GM23338 (cell line): ENCODE results near the gene PRUNE2. TPM values are rescaled to one million over a fixed set of nuclear protein-coding genes. Genes with fewer than 3 reads are reported as not detected.
A peak's percentile ranks its signal among the peaks of the same experiment; 100 is the strongest.

Source experiments
- ATAC-seq: fragments of 200-7000 bp; cut with Tn5 transposase; 3 replicates; pipeline ENCODE4 v1.9.1; 2020
- DNase-seq: peaks from one replicate; pipeline ENCODE4 v3.0.0-alpha.2; 2015; ENCODE audit warnings: low spot score
- H2AFZ ChIP-seq: fragments of 200-600 bp; sonication (generic); 2 replicates; pipeline ENCODE4 v1.8.0; 2016; ENCODE audit warnings: antibody characterized with exemption, mild to moderate bottlenecking, moderate library complexity
- H3F3A ChIP-seq: fragments of 200-600 bp; sonication (generic); replicated peaks from 2 replicates; pipeline ENCODE4 v1.8.0; 2017; ENCODE audit warnings: antibody characterized with exemption, mixed run types, low read depth
- H3K27ac ChIP-seq: fragments of 200-600 bp; sonication (generic); 2 replicates; pipeline ENCODE4 v1.6.1; 2016; ENCODE audit warnings: low read depth
- H3K27me3 ChIP-seq: fragments of 200-600 bp; sonication (generic); 2 replicates; pipeline ENCODE4 v1.8.0; 2016; ENCODE audit warnings: mild to moderate bottlenecking, mixed run types, moderate library complexity; ENCODE audit not compliant: insufficient read depth
- H3K36me3 ChIP-seq: fragments of 200-600 bp; sonication (generic); 2 replicates; pipeline ENCODE4 v1.8.0; 2016; ENCODE audit warnings: mild to moderate bottlenecking; ENCODE audit not compliant: insufficient read depth
- H3K4me1 ChIP-seq: fragments of 200-600 bp; sonication (generic); 2 replicates; pipeline ENCODE4 v1.8.0; 2016; ENCODE audit warnings: mild to moderate bottlenecking, moderate library complexity; ENCODE audit not compliant: insufficient read depth
- H3K4me2 ChIP-seq: fragments of 200-600 bp; sonication (generic); 2 replicates; pipeline ENCODE4 v1.7.1; 2017; ENCODE audit warnings: mixed run types
- H3K4me3 ChIP-seq: fragments of 200-600 bp; sonication (generic); 2 replicates; pipeline ENCODE4 v1.6.1; 2016; ENCODE audit warnings: mixed run types
- H3K79me2 ChIP-seq: fragments of 200-600 bp; sonication (generic); replicated peaks from 2 replicates; pipeline ENCODE4 v1.8.0; 2017; ENCODE audit warnings: mild to moderate bottlenecking; ENCODE audit not compliant: insufficient read depth
- H3K9me2 ChIP-seq: fragments of 200-600 bp; sonication (generic); 2 replicates; pipeline ENCODE4 v1.8.0; 2017; ENCODE audit not compliant: insufficient read depth
- H4K20me1 ChIP-seq: fragments of 200-600 bp; sonication (generic); replicated peaks from 2 replicates; pipeline ENCODE4 v1.8.0; 2017; ENCODE audit warnings: mild to moderate bottlenecking; ENCODE audit not compliant: insufficient read depth
- H3K27ac Mint-ChIP-seq: 2 replicates; pipeline ENCODE4 v1.8.0; 2020; ENCODE audit warnings: inconsistent platforms, mild to moderate bottlenecking, moderate library complexity, mixed read lengths
- H3K27me3 Mint-ChIP-seq: 3 replicates; pipeline ENCODE4 v1.8.0; 2022; ENCODE audit warnings: low read depth, mild to moderate bottlenecking, moderate library complexity, mixed read lengths, inconsistent platforms; ENCODE audit not compliant: insufficient read depth, poor library complexity
- H3K36me3 Mint-ChIP-seq: 3 replicates; pipeline ENCODE4 v1.8.0; 2021; ENCODE audit warnings: low read depth, mild to moderate bottlenecking, inconsistent platforms, moderate library complexity, mixed read lengths
- H3K4me1 Mint-ChIP-seq: 3 replicates; pipeline ENCODE4 v1.8.0; 2020; ENCODE audit warnings: mild to moderate bottlenecking, inconsistent platforms, mixed read lengths
- H3K4me3 Mint-ChIP-seq: 3 replicates; pipeline ENCODE4 v1.8.0; 2021; ENCODE audit warnings: moderate library complexity, mild to moderate bottlenecking, inconsistent platforms, mixed read lengths
- H3K9me3 Mint-ChIP-seq: 3 replicates; pipeline ENCODE4 v1.8.0; 2020; ENCODE audit warnings: moderate library complexity, mild to moderate bottlenecking, inconsistent platforms, mixed read lengths
- CREB1 ChIP-seq: fragments of 250-450 bp; sonication (Bioruptor Pico); IDR thresholded peaks from 2 replicates; pipeline ENCODE4 v1.5.0; 2020; ENCODE audit warnings: low read depth, mild to moderate bottlenecking, moderate library complexity
- EZH2 ChIP-seq: fragments of 200-600 bp; sonication (generic); IDR thresholded peaks from one replicate; pipeline ENCODE4 v1.8.0; 2017; ENCODE audit warnings: antibody characterized with exemption, mild to moderate bottlenecking, low read depth; ENCODE audit not compliant: unreplicated experiment
- EZH2phosphoT487 ChIP-seq: fragments of 200-600 bp; sonication (generic); IDR thresholded peaks from one replicate; pipeline ENCODE4 v1.8.1; 2018; ENCODE audit warnings: antibody characterized with exemption; ENCODE audit not compliant: unreplicated experiment
- JUNB ChIP-seq: IDR thresholded peaks from one replicate; pipeline ENCODE4 v1.6.1; 2016; ENCODE audit warnings: antibody characterized with exemption; ENCODE audit not compliant: unreplicated experiment
- NANOG ChIP-seq: IDR thresholded peaks from 2 replicates; pipeline ENCODE4 v1.6.1; 2016; ENCODE audit warnings: antibody characterized with exemption, borderline replicate concordance
- POLR2AphosphoS5 ChIP-seq: IDR thresholded peaks from 2 replicates; pipeline ENCODE4 v1.6.1; 2016; ENCODE audit warnings: antibody characterized with exemption, low read depth
- REST ChIP-seq: IDR thresholded peaks from one replicate; pipeline ENCODE4 v1.6.1; 2018; ENCODE audit warnings: antibody characterized with exemption; ENCODE audit not compliant: unreplicated experiment
- STAT1 ChIP-seq: IDR thresholded peaks from one replicate; pipeline ENCODE4 v1.6.1; 2016; ENCODE audit warnings: antibody characterized with exemption; ENCODE audit not compliant: unreplicated experiment
- ZNF114 ChIP-seq: fragments of 250-450 bp; sonication (Bioruptor Pico); IDR thresholded peaks from 2 replicates; pipeline ENCODE4 v1.5.0; 2020; ENCODE audit warnings: mild to moderate bottlenecking, moderate library complexity
- polyA plus RNA-seq: library from polyadenylated mRNA; unstranded; fragments of >200 nt; fragmentation: Nextera tagmentation; extraction: Ambion mirVana; gene quantifications from 2 replicates; pipeline ENCODE4 v1.2.1, GENCODE V29; 2016
- total RNA-seq: library from RNA; depleted of rRNA; stranded (reverse); fragments of >200 nt; shearing (Covaris generic); gene quantifications from 2 replicates; pipeline ENCODE4 v1.2.3, GENCODE V29; 2014
- TF ChIP-seq, protein P1 (sequence below), 2 experiments: fragments of 200-600 bp in 1 of 2; sonication (generic) in 1 of 2; conservative IDR thresholded peaks; 2 replicates each; pipeline versions ENCODE4 v1.5.1 to v1.6.1; 2016 to 2017; ENCODE audit warnings: antibody characterized with exemption in 2 of 2, low read depth in 2 of 2, mild to moderate bottlenecking in 2 of 2, moderate library complexity in 1 of 2
- TF ChIP-seq, protein P2 (sequence below): fragments of 250-450 bp; sonication (Bioruptor Pico); IDR thresholded peaks from 2 replicates; pipeline ENCODE4 v1.5.0; 2020; ENCODE audit warnings: mild to moderate bottlenecking, moderate library complexity
- TF ChIP-seq, protein P3 (sequence below): IDR thresholded peaks from 2 replicates; pipeline ENCODE4 v1.6.1; 2016; ENCODE audit warnings: antibody characterized with exemption

The PRUNE2 gene
- total and polyA plus RNA-seq, 2 experiments from 2014 or later, result 10.6 to 26.5 TPM

DNA sequence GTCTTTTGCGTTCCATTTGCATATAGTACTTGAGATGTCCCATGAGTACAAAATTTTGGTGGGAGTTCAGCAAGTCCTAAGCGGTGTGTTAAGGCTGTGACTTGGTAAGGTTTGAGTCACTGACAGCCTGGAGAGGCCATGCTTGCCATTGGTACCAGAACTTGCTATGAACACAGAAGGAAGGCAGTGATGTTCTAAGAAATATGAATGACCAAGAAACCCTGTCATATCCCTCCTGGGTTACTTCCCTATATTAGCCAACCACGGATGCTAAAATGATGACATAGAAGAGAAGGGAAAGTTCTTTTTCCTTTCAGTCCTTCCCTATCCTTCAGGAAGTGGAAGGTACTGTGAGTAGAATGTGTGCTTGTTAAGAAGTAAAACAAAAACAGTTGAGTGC, 310.3 kb downstream of the PRUNE2 start:
- H3K36me3 Mint-ChIP-seq, result no peaks in the 10 kb centered on the region
- Histone ChIP-seq H4K20me1 (no peaks in the 10 kb centered on the region; the same call in 1 of the 2 replicates), H3K4me1 (peaks cover 38% of the 10 kb centered on the region), H3K27ac (no peak overlapping the region), H3K27me3 (no peaks in the 10 kb centered on the region), H3F3A (0 out of 2 replicates have a peak, but pooled peaks cover 3% of the 10 kb centered on the region), H3K4me2 (peak overlapping the region; percentile 76), H3K79me2 (no peaks in the 10 kb centered on the region), H2AFZ (no peak overlapping the region), H3K4me3 (peak overlapping the region; percentile 43), H3K9me2 (peaks cover 4% of the 10 kb centered on the region), H3K36me3 (no peaks in the 10 kb centered on the region)
- TF ChIP-seq, protein P1, sequence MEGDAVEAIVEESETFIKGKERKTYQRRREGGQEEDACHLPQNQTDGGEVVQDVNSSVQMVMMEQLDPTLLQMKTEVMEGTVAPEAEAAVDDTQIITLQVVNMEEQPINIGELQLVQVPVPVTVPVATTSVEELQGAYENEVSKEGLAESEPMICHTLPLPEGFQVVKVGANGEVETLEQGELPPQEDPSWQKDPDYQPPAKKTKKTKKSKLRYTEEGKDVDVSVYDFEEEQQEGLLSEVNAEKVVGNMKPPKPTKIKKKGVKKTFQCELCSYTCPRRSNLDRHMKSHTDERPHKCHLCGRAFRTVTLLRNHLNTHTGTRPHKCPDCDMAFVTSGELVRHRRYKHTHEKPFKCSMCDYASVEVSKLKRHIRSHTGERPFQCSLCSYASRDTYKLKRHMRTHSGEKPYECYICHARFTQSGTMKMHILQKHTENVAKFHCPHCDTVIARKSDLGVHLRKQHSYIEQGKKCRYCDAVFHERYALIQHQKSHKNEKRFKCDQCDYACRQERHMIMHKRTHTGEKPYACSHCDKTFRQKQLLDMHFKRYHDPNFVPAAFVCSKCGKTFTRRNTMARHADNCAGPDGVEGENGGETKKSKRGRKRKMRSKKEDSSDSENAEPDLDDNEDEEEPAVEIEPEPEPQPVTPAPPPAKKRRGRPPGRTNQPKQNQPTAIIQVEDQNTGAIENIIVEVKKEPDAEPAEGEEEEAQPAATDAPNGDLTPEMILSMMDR (conservative IDR thresholded peaks at IDR 0.05; ENCODE audit: low read depth in 2 of 2), result no peak
- TF ChIP-seq ZNF114 (CRISPR knock-in tag) (no peak), CREB1 (CRISPR knock-in tag) (no peak), EZH2 (no peak), NANOG (no peak), REST (no peak), EZH2phosphoT487 (no peak), JUNB (no peak), POLR2AphosphoS5 (no peak), STAT1 (no peak)
- TF ChIP-seq, protein P2, sequence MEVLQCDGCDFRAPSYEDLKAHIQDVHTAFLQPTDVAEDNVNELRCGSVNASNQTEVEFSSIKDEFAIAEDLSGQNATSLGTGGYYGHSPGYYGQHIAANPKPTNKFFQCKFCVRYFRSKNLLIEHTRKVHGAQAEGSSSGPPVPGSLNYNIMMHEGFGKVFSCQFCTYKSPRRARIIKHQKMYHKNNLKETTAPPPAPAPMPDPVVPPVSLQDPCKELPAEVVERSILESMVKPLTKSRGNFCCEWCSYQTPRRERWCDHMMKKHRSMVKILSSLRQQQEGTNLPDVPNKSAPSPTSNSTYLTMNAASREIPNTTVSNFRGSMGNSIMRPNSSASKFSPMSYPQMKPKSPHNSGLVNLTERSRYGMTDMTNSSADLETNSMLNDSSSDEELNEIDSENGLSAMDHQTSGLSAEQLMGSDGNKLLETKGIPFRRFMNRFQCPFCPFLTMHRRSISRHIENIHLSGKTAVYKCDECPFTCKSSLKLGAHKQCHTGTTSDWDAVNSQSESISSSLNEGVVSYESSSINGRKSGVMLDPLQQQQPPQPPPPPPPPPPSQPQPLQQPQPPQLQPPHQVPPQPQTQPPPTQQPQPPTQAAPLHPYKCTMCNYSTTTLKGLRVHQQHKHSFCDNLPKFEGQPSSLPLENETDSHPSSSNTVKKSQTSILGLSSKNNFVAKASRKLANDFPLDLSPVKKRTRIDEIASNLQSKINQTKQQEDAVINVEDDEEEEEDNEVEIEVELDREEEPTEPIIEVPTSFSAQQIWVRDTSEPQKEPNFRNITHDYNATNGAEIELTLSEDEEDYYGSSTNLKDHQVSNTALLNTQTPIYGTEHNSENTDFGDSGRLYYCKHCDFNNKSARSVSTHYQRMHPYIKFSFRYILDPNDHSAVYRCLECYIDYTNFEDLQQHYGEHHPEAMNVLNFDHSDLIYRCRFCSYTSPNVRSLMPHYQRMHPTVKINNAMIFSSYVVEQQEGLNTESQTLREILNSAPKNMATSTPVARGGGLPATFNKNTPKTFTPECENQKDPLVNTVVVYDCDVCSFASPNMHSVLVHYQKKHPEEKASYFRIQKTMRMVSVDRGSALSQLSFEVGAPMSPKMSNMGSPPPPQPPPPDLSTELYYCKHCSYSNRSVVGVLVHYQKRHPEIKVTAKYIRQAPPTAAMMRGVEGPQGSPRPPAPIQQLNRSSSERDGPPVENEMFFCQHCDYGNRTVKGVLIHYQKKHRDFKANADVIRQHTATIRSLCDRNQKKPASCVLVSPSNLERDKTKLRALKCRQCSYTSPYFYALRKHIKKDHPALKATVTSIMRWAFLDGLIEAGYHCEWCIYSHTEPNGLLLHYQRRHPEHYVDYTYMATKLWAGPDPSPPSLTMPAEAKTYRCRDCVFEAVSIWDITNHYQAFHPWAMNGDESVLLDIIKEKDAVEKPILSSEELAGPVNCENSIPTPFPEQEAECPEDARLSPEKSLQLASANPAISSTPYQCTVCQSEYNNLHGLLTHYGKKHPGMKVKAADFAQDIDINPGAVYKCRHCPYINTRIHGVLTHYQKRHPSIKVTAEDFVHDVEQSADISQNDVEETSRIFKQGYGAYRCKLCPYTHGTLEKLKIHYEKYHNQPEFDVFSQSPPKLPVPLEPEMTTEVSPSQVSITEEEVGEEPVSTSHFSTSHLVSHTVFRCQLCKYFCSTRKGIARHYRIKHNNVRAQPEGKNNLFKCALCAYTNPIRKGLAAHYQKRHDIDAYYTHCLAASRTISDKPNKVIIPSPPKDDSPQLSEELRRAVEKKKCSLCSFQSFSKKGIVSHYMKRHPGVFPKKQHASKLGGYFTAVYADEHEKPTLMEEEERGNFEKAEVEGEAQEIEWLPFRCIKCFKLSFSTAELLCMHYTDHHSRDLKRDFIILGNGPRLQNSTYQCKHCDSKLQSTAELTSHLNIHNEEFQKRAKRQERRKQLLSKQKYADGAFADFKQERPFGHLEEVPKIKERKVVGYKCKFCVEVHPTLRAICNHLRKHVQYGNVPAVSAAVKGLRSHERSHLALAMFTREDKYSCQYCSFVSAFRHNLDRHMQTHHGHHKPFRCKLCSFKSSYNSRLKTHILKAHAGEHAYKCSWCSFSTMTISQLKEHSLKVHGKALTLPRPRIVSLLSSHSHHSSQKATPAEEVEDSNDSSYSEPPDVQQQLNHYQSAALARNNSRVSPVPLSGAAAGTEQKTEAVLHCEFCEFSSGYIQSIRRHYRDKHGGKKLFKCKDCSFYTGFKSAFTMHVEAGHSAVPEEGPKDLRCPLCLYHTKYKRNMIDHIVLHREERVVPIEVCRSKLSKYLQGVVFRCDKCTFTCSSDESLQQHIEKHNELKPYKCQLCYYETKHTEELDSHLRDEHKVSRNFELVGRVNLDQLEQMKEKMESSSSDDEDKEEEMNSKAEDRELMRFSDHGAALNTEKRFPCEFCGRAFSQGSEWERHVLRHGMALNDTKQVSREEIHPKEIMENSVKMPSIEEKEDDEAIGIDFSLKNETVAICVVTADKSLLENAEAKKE (CRISPR knock-in tag), result no peak
- TF ChIP-seq, protein P3, sequence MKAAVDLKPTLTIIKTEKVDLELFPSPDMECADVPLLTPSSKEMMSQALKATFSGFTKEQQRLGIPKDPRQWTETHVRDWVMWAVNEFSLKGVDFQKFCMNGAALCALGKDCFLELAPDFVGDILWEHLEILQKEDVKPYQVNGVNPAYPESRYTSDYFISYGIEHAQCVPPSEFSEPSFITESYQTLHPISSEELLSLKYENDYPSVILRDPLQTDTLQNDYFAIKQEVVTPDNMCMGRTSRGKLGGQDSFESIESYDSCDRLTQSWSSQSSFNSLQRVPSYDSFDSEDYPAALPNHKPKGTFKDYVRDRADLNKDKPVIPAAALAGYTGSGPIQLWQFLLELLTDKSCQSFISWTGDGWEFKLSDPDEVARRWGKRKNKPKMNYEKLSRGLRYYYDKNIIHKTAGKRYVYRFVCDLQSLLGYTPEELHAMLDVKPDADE, result no peak
- no peak overlapping the region for H3K27ac Mint-ChIP-seq
- H3K27me3 Mint-ChIP-seq, result no peaks in the 10 kb centered on the region
- H3K4me1 Mint-ChIP-seq, result peaks cover 42% of the 10 kb centered on the region
- no peak for ATAC-seq
- peak overlapping the region; percentile 51; the same call in 2 of the 3 replicates for H3K4me3 Mint-ChIP-seq
- DNase-seq, result no peak
- no peaks in the 10 kb centered on the region; the same call in 2 of the 3 replicates for H3K9me3 Mint-ChIP-seq
